ENCODE measurements around the gene CAMTA1. TPM values are rescaled to one million over a fixed set of nuclear protein-coding genes. Genes with fewer than 3 reads are reported as not detected.
A peak's percentile ranks its signal among the peaks of the same experiment; 100 is the strongest.

The CAMTA1 gene
- total and polyA plus RNA-seq, 4 donors: 18.0 to 93.5 (median 35.8) TPM

GRCh38 chr1:7615138-7615537 is 829.9 kb downstream of the CAMTA1 start:
- no peaks in the 10 kb centered on the region for H3K9me3 ChIP-seq (ENCODE audit: control insufficient read depth in 4 of 4, low read length in 3 of 4)
- WGBS: 69% methylated on average over 5 of the region's 5 CpGs
- H3K4me1 ChIP-seq (ENCODE audit: control insufficient read depth in 4 of 4, insufficient read depth in 4 of 4, low read length in 3 of 4): no peaks in the 10 kb centered on the region
- TF ChIP-seq NR2F2 (IDR thresholded peaks at IDR 0.05): no peak
- no peak for TF ChIP-seq FOXA2 (IDR thresholded peaks at IDR 0.05)
- no peak for TF ChIP-seq HNF4A (conservative IDR thresholded peaks at IDR 0.05)
- no peak for TF ChIP-seq GABPA (IDR thresholded peaks at IDR 0.05 in 1 of 2, conservative IDR thresholded peaks at IDR 0.05 in 1 of 2)
- TF ChIP-seq RAD21 (IDR thresholded peaks at IDR 0.05): no peak
- no peak for TF ChIP-seq CTCF (IDR thresholded peaks at IDR 0.05; ENCODE audit: low read depth, low read length, missing input control)
- TF ChIP-seq ZBTB33 (IDR thresholded peaks at IDR 0.05): no peak
- no peak for TF ChIP-seq YY1 (IDR thresholded peaks at IDR 0.05)
- TF ChIP-seq MAX (IDR thresholded peaks at IDR 0.05): no peak
- no peaks in the 10 kb centered on the region for H3K27me3 ChIP-seq (ENCODE audit: control insufficient read depth in 4 of 4, insufficient read depth in 4 of 4, low read length in 3 of 4)
- no peaks in the 10 kb centered on the region for H3K36me3 ChIP-seq (ENCODE audit: control insufficient read depth in 4 of 4, insufficient read depth in 3 of 4, low read depth in 1 of 4, low read length in 3 of 4)
- no peak overlapping the region for H3K4me3 ChIP-seq (ENCODE audit: low read depth in 1 of 3, low read length in 3 of 3)
- H3K27ac ChIP-seq (ENCODE audit: low read depth in 1 of 2, low read length in 2 of 2): no peak overlapping the region
- no peak for DNase-seq (ENCODE audit: low spot score)
- H3K9ac ChIP-seq (ENCODE audit: low read depth in 1 of 2, low read length in 2 of 2): no peak overlapping the region

GRCh38 chr1:7616076-7616832 is 831.0 kb downstream of the CAMTA1 start:
- no peak for TF ChIP-seq NR2F2 (IDR thresholded peaks at IDR 0.05)
- no peak for TF ChIP-seq FOXA1 (IDR thresholded peaks at IDR 0.05)
- no peak for TF ChIP-seq ZBTB33 (IDR thresholded peaks at IDR 0.05)
- TF ChIP-seq ATF3 (IDR thresholded peaks at IDR 0.05): no peak
- TF ChIP-seq REST (IDR thresholded peaks at IDR 0.05): peak; percentile 100
- TF ChIP-seq RAD21 (IDR thresholded peaks at IDR 0.05): no peak
- no peak for TF ChIP-seq SP1 (IDR thresholded peaks at IDR 0.05)
- Histone ChIP-seq H3K4me3 (ENCODE audit: low read depth in 1 of 3, low read length in 3 of 3) (no peak overlapping the region), H3K4me1 (ENCODE audit: control insufficient read depth in 4 of 4, insufficient read depth in 4 of 4, low read length in 3 of 4) (peaks cover 0 to 5% (median under 1%) of the 10 kb centered on the region in 4 donors), H3K27me3 (ENCODE audit: control insufficient read depth in 4 of 4, insufficient read depth in 4 of 4, low read length in 3 of 4) (no peaks in the 10 kb centered on the region), H3K9ac (ENCODE audit: low read depth in 1 of 2, low read length in 2 of 2) (no peak overlapping the region), H3K27ac (ENCODE audit: low read depth in 1 of 2, low read length in 2 of 2) (no peak overlapping the region), H3K36me3 (ENCODE audit: control insufficient read depth in 4 of 4, insufficient read depth in 3 of 4, low read depth in 1 of 4, low read length in 3 of 4) (no peaks in the 10 kb centered on the region), H3K9me3 (ENCODE audit: control insufficient read depth in 4 of 4, low read length in 3 of 4) (no peaks in the 10 kb centered on the region)
- 31% methylated on average over 14 of the region's 14 CpGs for WGBS
- DNase-seq (ENCODE audit: low spot score): peak; percentile 56

Measured in liver (tissue), 9 donors.